GM23338 (cell line): ENCODE measurements around the gene NIT1.

Experiments used
- CTCF ChIP-seq, 2 experiments: fragments of 200-600 bp in 1 of 2; sonication (generic) in 1 of 2; conservative IDR thresholded peaks; 2 replicates each; pipeline versions ENCODE4 v1.5.1 to v1.6.1; 2016 to 2017; ENCODE audit warnings: antibody characterized with exemption in 2 of 2, low read depth in 2 of 2, mild to moderate bottlenecking in 2 of 2, moderate library complexity in 1 of 2
- EZH2 ChIP-seq: fragments of 200-600 bp; sonication (generic); IDR thresholded peaks from one replicate; pipeline ENCODE4 v1.8.0; 2017; ENCODE audit warnings: antibody characterized with exemption, mild to moderate bottlenecking, low read depth; ENCODE audit not compliant: unreplicated experiment

- TF ChIP-seq CTCF (conservative IDR thresholded peaks at IDR 0.05; ENCODE audit: low read depth in 2 of 2) (peak in 1 of 2 experiments; percentile 18; a peak in 1 of 4 replicates), EZH2 (no peak)
Measured at GRCh38 chr1:161159087-161159912, 41.4 kb downstream of the NIT1 start, which contains the start of gene USP21.
